Measurements from ENCODE around the gene KCNQ1. TPM values are rescaled to one million over a fixed set of nuclear protein-coding genes. Genes with fewer than 3 reads are reported as not detected.

Gene KCNQ1
- total RNA-seq, 1 experiment from 2014 or later, result 2.5 TPM

GRCh38 chr11:2844996-2845395, 400.2 kb downstream of the KCNQ1 start (continued):
- no peak for TF ChIP-seq HMGXB4 (CRISPR knock-in tag; IDR thresholded peaks at IDR 0.05)
- TF ChIP-seq, protein P1, sequence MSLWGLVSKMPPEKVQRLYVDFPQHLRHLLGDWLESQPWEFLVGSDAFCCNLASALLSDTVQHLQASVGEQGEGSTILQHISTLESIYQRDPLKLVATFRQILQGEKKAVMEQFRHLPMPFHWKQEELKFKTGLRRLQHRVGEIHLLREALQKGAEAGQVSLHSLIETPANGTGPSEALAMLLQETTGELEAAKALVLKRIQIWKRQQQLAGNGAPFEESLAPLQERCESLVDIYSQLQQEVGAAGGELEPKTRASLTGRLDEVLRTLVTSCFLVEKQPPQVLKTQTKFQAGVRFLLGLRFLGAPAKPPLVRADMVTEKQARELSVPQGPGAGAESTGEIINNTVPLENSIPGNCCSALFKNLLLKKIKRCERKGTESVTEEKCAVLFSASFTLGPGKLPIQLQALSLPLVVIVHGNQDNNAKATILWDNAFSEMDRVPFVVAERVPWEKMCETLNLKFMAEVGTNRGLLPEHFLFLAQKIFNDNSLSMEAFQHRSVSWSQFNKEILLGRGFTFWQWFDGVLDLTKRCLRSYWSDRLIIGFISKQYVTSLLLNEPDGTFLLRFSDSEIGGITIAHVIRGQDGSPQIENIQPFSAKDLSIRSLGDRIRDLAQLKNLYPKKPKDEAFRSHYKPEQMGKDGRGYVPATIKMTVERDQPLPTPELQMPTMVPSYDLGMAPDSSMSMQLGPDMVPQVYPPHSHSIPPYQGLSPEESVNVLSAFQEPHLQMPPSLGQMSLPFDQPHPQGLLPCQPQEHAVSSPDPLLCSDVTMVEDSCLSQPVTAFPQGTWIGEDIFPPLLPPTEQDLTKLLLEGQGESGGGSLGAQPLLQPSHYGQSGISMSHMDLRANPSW (CRISPR knock-in tag; conservative IDR thresholded peaks at IDR 0.05; ENCODE audit: low read depth), result no peak

DNA sequence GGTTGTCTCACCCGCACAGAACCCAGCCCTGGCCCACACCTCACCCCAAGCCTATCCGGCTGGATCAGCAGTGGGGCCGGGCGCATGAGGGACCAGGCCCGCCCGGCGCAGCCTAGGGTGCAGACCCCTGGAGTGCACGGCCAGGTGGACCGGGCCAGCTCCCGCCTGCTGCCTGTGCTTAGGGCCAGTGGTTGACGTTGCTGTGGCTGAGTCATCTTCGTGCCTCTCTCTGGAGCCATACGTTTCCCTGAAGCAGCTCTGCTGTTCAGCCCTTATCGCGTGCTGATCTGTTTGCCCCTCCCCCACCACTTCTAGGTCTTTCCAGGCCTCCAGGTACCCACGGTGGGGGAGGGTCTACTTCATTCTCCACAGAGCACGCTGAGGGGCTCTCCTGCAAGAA, 401.2 kb downstream of the KCNQ1 start:
- DNase-seq (ENCODE audit: low spot score) (no peak), ATAC-seq (no peak)
- Mint-ChIP-seq H3K4me3 (no peak overlapping the region), H3K27me3 (ENCODE audit: low read depth) (peaks cover 31% of the 10 kb centered on the region), H3K9me3 (no peaks in the 10 kb centered on the region), H3K36me3 (no peaks in the 10 kb centered on the region), H3K4me1 (0 out of 2 replicates have a peak, but pooled peaks cover 2% of the 10 kb centered on the region), H3K27ac (no peak overlapping the region)
- POLR2A ChIA-PET, result no interaction called here
- no peak for TF ChIP-seq TEAD4 (CRISPR knock-in tag; IDR thresholded peaks at IDR 0.05)
- no peak for TF ChIP-seq ATF1 (CRISPR knock-in tag; IDR thresholded peaks at IDR 0.05)
- no peak for TF ChIP-seq ZNF121 (CRISPR knock-in tag; IDR thresholded peaks at IDR 0.05)
- TF ChIP-seq TCF7 (CRISPR knock-in tag; IDR thresholded peaks at IDR 0.05; ENCODE audit: low read depth), result no peak
- TF ChIP-seq, protein P2, sequence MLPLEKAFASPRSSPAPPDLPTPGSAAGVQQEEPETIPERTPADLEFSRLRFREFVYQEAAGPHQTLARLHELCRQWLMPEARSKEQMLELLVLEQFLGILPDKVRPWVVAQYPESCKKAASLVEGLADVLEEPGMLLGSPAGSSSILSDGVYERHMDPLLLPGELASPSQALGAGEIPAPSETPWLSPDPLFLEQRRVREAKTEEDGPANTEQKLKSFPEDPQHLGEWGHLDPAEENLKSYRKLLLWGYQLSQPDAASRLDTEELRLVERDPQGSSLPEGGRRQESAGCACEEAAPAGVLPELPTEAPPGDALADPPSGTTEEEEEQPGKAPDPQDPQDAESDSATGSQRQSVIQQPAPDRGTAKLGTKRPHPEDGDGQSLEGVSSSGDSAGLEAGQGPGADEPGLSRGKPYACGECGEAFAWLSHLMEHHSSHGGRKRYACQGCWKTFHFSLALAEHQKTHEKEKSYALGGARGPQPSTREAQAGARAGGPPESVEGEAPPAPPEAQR (CRISPR knock-in tag; IDR thresholded peaks at IDR 0.05), result no peak
- TF ChIP-seq, protein P3, sequence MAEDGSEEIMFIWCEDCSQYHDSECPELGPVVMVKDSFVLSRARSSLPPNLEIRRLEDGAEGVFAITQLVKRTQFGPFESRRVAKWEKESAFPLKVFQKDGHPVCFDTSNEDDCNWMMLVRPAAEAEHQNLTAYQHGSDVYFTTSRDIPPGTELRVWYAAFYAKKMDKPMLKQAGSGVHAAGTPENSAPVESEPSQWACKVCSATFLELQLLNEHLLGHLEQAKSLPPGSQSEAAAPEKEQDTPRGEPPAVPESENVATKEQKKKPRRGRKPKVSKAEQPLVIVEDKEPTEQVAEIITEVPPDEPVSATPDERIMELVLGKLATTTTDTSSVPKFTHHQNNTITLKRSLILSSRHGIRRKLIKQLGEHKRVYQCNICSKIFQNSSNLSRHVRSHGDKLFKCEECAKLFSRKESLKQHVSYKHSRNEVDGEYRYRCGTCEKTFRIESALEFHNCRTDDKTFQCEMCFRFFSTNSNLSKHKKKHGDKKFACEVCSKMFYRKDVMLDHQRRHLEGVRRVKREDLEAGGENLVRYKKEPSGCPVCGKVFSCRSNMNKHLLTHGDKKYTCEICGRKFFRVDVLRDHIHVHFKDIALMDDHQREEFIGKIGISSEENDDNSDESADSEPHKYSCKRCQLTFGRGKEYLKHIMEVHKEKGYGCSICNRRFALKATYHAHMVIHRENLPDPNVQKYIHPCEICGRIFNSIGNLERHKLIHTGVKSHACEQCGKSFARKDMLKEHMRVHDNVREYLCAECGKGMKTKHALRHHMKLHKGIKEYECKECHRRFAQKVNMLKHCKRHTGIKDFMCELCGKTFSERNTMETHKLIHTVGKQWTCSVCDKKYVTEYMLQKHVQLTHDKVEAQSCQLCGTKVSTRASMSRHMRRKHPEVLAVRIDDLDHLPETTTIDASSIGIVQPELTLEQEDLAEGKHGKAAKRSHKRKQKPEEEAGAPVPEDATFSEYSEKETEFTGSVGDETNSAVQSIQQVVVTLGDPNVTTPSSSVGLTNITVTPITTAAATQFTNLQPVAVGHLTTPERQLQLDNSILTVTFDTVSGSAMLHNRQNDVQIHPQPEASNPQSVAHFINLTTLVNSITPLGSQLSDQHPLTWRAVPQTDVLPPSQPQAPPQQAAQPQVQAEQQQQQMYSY (CRISPR knock-in tag; IDR thresholded peaks at IDR 0.05), result no peak
- TF ChIP-seq, protein P4, sequence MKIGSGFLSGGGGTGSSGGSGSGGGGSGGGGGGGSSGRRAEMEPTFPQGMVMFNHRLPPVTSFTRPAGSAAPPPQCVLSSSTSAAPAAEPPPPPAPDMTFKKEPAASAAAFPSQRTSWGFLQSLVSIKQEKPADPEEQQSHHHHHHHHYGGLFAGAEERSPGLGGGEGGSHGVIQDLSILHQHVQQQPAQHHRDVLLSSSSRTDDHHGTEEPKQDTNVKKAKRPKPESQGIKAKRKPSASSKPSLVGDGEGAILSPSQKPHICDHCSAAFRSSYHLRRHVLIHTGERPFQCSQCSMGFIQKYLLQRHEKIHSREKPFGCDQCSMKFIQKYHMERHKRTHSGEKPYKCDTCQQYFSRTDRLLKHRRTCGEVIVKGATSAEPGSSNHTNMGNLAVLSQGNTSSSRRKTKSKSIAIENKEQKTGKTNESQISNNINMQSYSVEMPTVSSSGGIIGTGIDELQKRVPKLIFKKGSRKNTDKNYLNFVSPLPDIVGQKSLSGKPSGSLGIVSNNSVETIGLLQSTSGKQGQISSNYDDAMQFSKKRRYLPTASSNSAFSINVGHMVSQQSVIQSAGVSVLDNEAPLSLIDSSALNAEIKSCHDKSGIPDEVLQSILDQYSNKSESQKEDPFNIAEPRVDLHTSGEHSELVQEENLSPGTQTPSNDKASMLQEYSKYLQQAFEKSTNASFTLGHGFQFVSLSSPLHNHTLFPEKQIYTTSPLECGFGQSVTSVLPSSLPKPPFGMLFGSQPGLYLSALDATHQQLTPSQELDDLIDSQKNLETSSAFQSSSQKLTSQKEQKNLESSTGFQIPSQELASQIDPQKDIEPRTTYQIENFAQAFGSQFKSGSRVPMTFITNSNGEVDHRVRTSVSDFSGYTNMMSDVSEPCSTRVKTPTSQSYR (CRISPR knock-in tag; IDR thresholded peaks at IDR 0.05), result no peak
- TF ChIP-seq ZNF396 (CRISPR knock-in tag; IDR thresholded peaks at IDR 0.05; ENCODE audit: borderline replicate concordance), result no peak
- CTCF ChIA-PET, result interaction anchor here (1.0 to 2.8 kb wide), 3 partner anchors 11 to 314 kb away, joined by 3 to 11 read pairs (median 3); no protein-coding TSS in a partner anchor

- H3K4me1 Mint-ChIP-seq, result 0 out of 2 replicates have a peak, but pooled peaks cover 2% of the 10 kb centered on the region
- no peaks in the 10 kb centered on the region for H3K36me3 Mint-ChIP-seq
- no peak for TF ChIP-seq HMGA2 (CRISPR knock-in tag; IDR thresholded peaks at IDR 0.05)
- TF ChIP-seq ZNF671 (CRISPR knock-in tag; IDR thresholded peaks at IDR 0.05), result no peak
- no peak for TF ChIP-seq IRF2 (CRISPR knock-in tag; IDR thresholded peaks at IDR 0.05; ENCODE audit: borderline replicate concordance, low read depth)
- TF ChIP-seq JUN (CRISPR knock-in tag; IDR thresholded peaks at IDR 0.05), result no peak
- no peak for TF ChIP-seq ETV6 (CRISPR knock-in tag; IDR thresholded peaks at IDR 0.05)
- TF ChIP-seq SMAD4 (CRISPR knock-in tag; IDR thresholded peaks at IDR 0.05), result no peak
- no peak for TF ChIP-seq NR1H2 (CRISPR knock-in tag; IDR thresholded peaks at IDR 0.05)
- no peaks in the 10 kb centered on the region for H3K9me3 Mint-ChIP-seq
- H3K27me3 Mint-ChIP-seq (ENCODE audit: low read depth), result peaks cover 28% of the 10 kb centered on the region
- no peak for DNase-seq (ENCODE audit: low spot score)
- CTCF ChIA-PET, result interaction anchor here (1.0 to 1.5 kb wide), 2 partner anchors 46 to 314 kb away, joined by 3 read pairs; no protein-coding TSS in a partner anchor
- H3K4me3 Mint-ChIP-seq, result no peak overlapping the region
- POLR2A ChIA-PET, result no interaction called here
- H3K27ac Mint-ChIP-seq, result no peak overlapping the region
- no peak for ATAC-seq
These were observed 401.7 kb downstream of the KCNQ1 start for GRCh38 chr11:2846470-2846869.

Data from WTC11 (cell line).